GM12891 (cell line): ENCODE measurements around the gene MSI2.
"Not testable (repeated sequence)": the region's sequence is repeated elsewhere in the genome, so short reads cannot be mapped to it uniquely, and the experiment has no call there.

Experiments
- POLR2A ChIP-seq: IDR thresholded peaks from 2 replicates; pipeline ENCODE4 v1.6.1; 2011; ENCODE audit warnings: low read depth, low read length, control low read depth
- POLR2AphosphoS5 ChIP-seq: IDR thresholded peaks from 2 replicates; pipeline ENCODE4 v1.6.1; 2011; ENCODE audit warnings: low read depth, low read length, control low read depth
- POU2F2 ChIP-seq: IDR thresholded peaks from 2 replicates; pipeline ENCODE4 v1.6.1; 2011; ENCODE audit warnings: low read depth, mild to moderate bottlenecking, control low read depth, low read length, moderate library complexity
- TAF1 ChIP-seq: IDR thresholded peaks from 2 replicates; pipeline ENCODE4 v1.6.1; 2011; ENCODE audit warnings: low read depth, low read length, control low read depth

- not testable (repeated sequence) for TF ChIP-seq POLR2AphosphoS5, POLR2A, POU2F2, TAF1
These were observed 44.3 kb downstream of the MSI2 start for GRCh38 chr17:57300592-57300991.
